OCI-M2 (cell line): ENCODE data around the gene ARHGAP26.

ENCODE experiments used
- DNase-seq: peaks from one replicate; lab custom pipeline; 2025; ENCODE audit not compliant: unreplicated experiment; lab: John Stamatoyannopoulos, UW

The ARHGAP26 gene

DNA sequence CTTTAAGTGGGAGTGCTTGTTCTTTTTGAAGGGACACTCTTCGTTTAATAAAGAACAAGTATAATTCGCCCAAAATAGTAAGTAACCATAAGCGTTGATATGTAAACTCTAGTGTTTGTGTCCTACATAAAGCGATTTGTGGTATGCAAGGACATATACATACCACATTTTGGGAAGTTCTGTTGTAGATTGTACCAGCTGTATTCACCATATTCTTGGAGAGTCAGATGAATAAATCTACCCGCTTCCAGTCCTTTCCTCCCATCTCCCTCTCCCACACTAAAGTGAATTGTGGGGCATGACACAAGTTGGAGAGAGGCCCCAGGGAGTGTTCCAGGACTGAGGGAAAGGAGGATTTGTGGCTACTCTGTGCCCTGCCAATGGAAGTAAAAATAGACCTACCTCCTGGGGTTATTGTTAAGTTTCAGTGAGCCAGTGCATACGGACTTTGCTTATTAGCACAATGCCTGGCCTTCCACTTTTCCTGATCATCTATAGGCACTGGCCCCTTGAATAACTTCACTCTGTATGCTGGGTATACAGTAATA lies 40.6 kb downstream of the ARHGAP26 start:
- no peak for DNase-seq

DNA sequence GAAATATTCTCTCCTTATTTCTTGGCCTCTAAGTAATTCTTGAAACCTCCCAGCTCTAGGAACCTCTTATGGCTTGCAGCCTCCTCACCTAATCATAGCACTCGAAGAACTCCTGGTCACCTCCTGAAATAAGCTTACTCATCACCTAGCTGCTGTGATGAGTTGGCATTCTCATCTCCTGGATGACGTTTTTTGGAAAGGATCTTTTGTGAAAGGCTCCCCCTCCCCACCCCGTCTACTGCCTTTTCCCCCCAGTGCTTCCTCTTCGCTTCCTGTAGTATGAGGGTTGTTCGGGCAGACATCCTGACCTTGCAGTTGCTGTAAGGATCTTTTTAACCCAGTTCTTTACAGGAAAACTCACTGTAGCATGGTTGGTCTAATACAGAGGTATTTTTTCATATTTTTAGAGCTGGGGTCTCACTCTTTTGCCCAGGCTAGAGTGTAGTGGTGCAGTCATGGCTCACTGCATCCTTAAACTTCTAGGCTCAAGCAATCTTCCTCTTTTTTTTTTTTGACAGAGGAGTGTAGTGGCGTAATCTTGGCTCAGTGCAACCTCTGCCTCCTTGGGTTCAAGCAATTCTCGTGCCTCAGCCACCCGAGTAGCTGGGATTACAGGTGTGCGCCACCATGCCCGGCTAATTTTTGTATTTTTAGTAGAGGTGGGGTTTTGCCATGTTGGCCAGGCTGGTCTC lies 41.8 kb downstream of the ARHGAP26 start:
- no peak for DNase-seq

DNA sequence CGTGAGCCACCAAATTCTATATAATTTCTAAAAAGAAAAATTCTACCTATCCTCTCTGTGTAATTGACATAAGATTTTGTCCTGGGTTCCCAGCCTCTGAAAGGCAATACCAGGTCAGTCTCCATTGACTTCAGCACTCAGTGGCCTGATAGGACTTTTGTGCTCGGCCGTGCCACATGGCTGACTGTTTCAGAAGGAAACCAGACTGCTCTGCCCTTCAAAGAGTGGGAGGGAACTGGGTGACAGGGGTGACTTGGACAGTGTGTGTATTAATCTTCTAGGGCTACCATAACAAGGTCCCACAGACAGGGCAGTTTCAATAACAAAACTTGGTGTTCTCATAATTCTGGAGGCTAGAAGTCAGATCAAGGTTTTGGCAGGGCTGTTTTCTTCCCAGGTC lies 43.0 kb downstream of the ARHGAP26 start:
- DNase-seq = no peak

GRCh38 chr5:142814122-142814521 lies 43.9 kb downstream of the ARHGAP26 start:
- DNase-seq = no peak

DNA sequence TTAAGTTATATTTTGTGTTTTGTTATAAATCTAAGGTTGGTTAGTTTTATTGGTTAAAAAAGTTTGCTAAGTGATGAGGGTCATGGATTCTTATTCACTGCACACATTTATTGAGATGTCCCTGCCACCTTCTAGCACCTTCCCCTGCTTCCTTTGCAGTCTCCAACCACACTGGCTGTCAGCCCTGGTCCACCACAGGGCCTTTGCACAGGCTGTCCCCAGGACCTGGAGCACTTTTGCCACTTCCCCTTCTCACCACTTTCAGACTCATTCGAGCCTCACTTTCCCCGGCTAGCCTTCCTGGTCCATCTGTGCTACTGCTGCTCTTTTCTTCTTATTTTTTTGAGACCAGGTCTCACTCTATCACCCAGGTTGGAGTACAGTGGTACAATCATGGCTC lies 45.3 kb downstream of the ARHGAP26 start:
- DNase-seq = no peak

GRCh38 chr5:142816531-142817430 lies 46.6 kb downstream of the ARHGAP26 start:
- DNase-seq = no peak

- no peak for DNase-seq
These were observed 47.8 kb downstream of the ARHGAP26 start for GRCh38 chr5:142817949-142818431.

DNA sequence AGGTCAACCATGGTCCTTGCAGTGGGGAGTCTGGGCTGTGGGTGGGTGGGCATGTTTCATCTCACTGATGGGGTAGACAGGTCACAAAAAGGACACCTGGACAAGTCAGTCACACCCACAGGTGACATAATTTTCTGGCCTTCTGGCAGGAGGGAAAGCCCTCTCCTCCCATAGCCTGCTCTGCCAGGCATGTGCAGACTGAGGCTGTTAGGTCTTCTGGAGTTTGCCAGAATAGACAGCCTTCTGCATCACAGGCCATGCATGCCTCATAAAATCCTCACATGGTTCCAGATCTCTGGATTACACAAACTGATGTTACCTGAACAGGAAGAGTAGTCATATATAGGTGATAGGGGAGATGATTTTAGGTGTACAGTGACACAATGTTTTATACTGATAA lies 49.1 kb downstream of the ARHGAP26 start:
- DNase-seq = no peak

GRCh38 chr5:142819825-142820224 lies 49.6 kb downstream of the ARHGAP26 start:
- no peak for DNase-seq

GRCh38 chr5:142820447-142820846 lies 50.3 kb downstream of the ARHGAP26 start:
- DNase-seq = no peak

DNA sequence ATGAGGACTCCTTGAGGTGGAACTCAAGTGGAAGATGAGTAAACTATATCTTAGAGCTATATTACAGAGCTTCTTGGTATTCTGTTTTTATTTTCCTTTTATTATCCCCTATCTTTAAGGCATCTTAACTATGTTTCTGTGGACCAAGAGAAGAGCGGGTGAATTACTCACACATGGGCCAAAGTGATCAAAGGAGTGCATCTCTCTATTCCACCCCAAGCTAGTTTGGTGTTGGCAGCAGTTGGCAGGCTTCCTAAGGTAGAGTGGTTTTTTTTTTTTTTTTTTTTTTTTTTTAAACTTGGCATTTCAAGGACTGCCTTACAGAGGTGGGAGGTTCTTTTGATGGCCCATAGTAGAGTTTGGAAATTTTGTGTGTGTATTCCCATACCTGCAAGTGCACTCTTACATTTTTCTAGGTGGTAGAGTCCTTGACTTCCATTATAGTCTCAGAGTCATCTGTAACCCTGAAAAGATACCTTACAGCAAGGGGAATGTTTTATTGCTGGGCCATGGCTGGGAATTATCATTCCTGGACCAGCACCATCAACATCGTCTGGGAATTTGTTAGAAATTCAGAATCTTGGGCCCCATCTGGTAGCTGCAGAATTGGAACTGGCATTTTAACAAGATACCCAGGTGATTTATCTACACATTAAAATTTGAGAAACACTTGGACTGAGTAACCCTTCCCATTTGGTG lies 51.0 kb downstream of the ARHGAP26 start:
- DNase-seq = no peak

DNA sequence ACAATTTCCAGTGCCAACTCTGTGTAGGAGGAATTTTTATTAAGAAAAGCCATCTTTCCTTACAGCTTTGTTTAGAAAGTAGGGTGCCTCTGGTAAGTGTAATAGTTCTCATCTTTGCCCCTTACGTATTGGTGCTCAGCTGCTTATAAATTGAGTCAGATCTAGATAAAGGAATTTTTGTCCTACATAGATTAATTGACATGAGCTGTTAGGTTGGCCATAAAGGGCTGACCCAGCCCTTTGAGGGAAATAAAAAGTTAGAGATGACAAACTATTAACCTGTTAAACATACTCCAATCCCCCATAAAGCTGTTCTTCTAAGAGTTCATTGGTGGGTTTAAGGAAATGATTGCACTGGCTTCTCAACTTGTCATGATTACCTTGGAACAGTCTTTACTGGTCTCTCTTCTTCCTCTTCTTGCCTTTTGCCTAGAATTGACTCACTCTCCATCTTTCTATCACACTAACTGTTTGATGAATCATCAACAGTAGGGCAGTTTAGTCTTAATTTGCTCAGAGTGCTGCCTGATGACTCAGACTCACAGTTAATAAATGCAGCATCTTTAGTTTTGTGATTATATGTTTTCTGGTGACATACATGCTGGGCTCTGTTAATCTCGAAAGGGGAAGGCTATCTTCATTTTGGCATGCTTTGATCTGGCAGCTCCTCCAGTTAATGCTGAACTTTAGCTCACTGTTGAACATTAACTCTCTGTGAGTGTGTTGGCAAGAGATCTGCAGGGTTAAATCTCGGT lies 51.7 kb downstream of the ARHGAP26 start:
- DNase-seq = no peak

GRCh38 chr5:142823126-142823525 lies 52.9 kb downstream of the ARHGAP26 start:
- DNase-seq = no peak

DNA sequence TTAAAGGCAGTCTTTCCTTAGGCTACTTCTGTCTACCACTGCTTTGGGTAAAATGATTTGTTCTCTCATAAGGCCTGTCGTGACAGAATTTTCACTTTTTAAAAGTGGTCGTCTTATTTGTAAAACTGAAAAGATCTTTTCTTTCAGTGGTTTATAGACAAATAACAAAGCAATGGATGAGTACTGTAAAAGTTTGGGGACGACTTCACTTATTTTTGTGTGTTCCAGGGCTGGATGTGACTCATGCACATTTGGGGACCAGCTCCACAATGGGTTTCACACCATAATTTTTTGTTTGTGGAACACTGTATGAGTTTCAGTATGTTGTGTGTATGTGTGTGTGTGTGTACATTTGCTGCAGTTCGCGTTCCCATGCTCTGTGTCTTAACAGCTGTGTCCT lies 53.6 kb downstream of the ARHGAP26 start:
- DNase-seq = no peak

GRCh38 chr5:142824391-142824790 lies 54.2 kb downstream of the ARHGAP26 start:
- DNase-seq = no peak

- no peak for DNase-seq
These were observed 55.4 kb downstream of the ARHGAP26 start for GRCh38 chr5:142825378-142826089.

DNA sequence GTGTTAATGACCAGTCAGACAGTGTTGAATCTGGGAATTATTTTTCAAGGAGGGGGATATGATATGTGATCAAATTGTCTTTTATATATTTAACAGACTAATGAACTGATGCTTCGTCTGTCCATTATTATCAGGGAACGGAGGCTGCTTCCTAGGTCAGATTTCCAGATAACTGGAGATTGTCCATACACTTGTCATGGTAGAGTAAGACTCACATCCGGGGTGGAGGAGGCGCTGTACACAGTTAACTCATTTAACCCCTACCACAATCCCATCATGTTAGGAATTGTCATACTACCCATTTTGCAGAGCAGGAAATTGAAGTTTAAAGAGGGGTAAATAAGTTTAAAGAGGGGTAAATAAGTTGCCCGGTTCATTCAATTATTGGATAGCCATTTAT lies 55.9 kb downstream of the ARHGAP26 start:
- no peak for DNase-seq

GRCh38 chr5:142826741-142827492 lies 56.7 kb downstream of the ARHGAP26 start:
- no peak for DNase-seq

DNA sequence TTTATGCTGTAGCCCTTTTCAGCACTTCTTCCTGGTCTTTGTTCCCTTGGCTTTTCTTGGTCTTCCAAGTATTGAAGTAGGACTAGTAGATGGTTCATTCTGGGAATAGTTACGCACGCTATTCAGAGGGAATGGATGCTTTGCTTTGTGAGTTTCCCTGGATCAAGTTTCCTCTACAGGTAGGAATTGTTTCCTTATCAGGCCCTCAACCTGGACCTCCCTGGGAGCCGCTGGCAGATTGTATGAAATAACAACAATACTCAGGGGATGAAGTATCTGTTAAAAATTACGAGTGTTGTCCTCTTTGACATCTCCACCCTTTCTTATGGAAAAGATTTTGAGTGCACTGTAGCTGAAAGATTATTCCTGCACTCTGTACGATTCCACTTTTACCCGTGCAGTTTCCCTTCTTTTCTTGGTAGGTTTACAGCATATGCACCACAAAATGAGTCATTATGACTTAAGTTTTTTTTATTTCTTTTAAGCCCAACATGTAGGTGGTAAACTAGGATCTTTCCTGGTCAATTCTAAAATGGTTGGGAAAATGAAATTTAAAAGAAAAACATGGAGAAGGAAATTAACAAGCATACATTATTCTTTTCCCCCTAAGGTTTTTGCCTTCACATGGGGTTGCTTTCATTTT lies 57.9 kb downstream of the ARHGAP26 start:
- no peak for DNase-seq
